Neural progenitor cell (in vitro differentiated cells): ENCODE measurements around the gene BEND6. TPM values are rescaled to one million over a fixed set of nuclear protein-coding genes. Genes with fewer than 3 reads are reported as not detected.

ENCODE experiments used
- DNase-seq: peaks from one replicate; pipeline ENCODE4 v3.0.0-alpha.2; 2016; ENCODE audit warnings: low spot score
- H2AFZ ChIP-seq: fragments of 200-600 bp; sonication (generic); replicated peaks from 2 replicates; pipeline ENCODE4 v1.6.1; 2016; ENCODE audit warnings: antibody characterized with exemption
- H3F3A ChIP-seq: fragments of 200-600 bp; sonication (generic); 2 replicates; pipeline ENCODE4 v1.6.1; 2016; ENCODE audit warnings: antibody characterized with exemption, low read depth
- H3K27ac ChIP-seq: fragments of 200-600 bp; sonication (generic); 2 replicates; pipeline ENCODE4 v1.5.1; 2016; ENCODE audit warnings: mild to moderate bottlenecking
- H3K27me3 ChIP-seq: fragments of 200-600 bp; sonication (generic); 2 replicates; pipeline ENCODE4 v1.6.1; 2016; ENCODE audit warnings: mild to moderate bottlenecking, moderate library complexity
- H3K36me3 ChIP-seq: fragments of 200-600 bp; sonication (generic); 2 replicates; pipeline ENCODE4 v1.5.1; 2016
- H3K4me1 ChIP-seq: fragments of 200-600 bp; sonication (generic); 2 replicates; pipeline ENCODE4 v1.6.1; 2016; ENCODE audit warnings: mixed run types
- H3K4me2 ChIP-seq: fragments of 200-600 bp; sonication (generic); 2 replicates; pipeline ENCODE4 v1.6.1; 2016
- H3K4me3 ChIP-seq: fragments of 200-600 bp; sonication (generic); 2 replicates; pipeline ENCODE4 v1.5.1; 2016
- H3K79me2 ChIP-seq: fragments of 200-600 bp; sonication (generic); 2 replicates; pipeline ENCODE4 v1.6.1; 2016; ENCODE audit warnings: low read depth
- H3K9ac ChIP-seq: fragments of 200-600 bp; sonication (generic); 2 replicates; pipeline ENCODE4 v1.6.1; 2016
- H3K9me3 ChIP-seq: fragments of 200-600 bp; sonication (generic); 2 replicates; pipeline ENCODE4 v1.5.1; 2016; ENCODE audit warnings: low read depth
- H4K20me1 ChIP-seq: fragments of 200-600 bp; sonication (generic); 2 replicates; pipeline ENCODE4 v1.6.1; 2016; ENCODE audit warnings: low read depth
- H3K27ac Mint-ChIP-seq: 3 replicates; pipeline ENCODE4 v1.8.0; 2021; ENCODE audit warnings: mixed read lengths
- H3K27me3 Mint-ChIP-seq: 2 replicates; pipeline ENCODE4 v1.8.0; 2022; ENCODE audit warnings: low read depth, mild to moderate bottlenecking, inconsistent platforms, moderate library complexity, mixed read lengths; ENCODE audit not compliant: insufficient read depth
- H3K36me3 Mint-ChIP-seq: 3 replicates; pipeline ENCODE4 v1.8.0; 2021; ENCODE audit warnings: mixed read lengths
- H3K4me1 Mint-ChIP-seq: 3 replicates; pipeline ENCODE4 v1.8.0; 2021; ENCODE audit warnings: mixed read lengths
- H3K4me3 Mint-ChIP-seq: 3 replicates; pipeline ENCODE4 v1.8.0; 2021; ENCODE audit warnings: mild to moderate bottlenecking, moderate library complexity, mixed read lengths
- H3K9me3 Mint-ChIP-seq: 3 replicates; pipeline ENCODE4 v1.8.0; 2020; ENCODE audit warnings: mixed read lengths
- CTCF ChIP-seq: fragments of 200-600 bp; sonication (generic); IDR thresholded peaks from 2 replicates; pipeline ENCODE4 v1.5.1; 2017; ENCODE audit warnings: antibody characterized with exemption, mild to moderate bottlenecking
- EZH2 ChIP-seq: fragments of 200-600 bp; sonication (generic); IDR thresholded peaks from 2 replicates; pipeline ENCODE4 v1.6.1; 2017; ENCODE audit warnings: antibody characterized with exemption, mild to moderate bottlenecking, moderate library complexity
- EZH2phosphoT487 ChIP-seq: fragments of 200-600 bp; sonication (generic); IDR thresholded peaks from 2 replicates; pipeline ENCODE4 v1.6.1; 2017; ENCODE audit warnings: antibody characterized with exemption
- total RNA-seq: library from RNA; depleted of rRNA; stranded (reverse); fragments of >200 nt; gene quantifications from 2 replicates; pipeline ENCODE4 v1.2.3, GENCODE V29; 2015; ENCODE audit warnings: low replicate concordance

Gene BEND6
- total RNA-seq, 1 donor from 2014 or later: 2.4 TPM

- Histone ChIP-seq H3K9ac (no peak overlapping the region), H3F3A (no peaks in the 10 kb centered on the region), H3K4me1 (no peaks in the 10 kb centered on the region), H3K27ac (no peak overlapping the region), H4K20me1 (no peaks in the 10 kb centered on the region), H3K27me3 (no peaks in the 10 kb centered on the region), H3K9me3 (no peaks in the 10 kb centered on the region), H3K36me3 (no peaks in the 10 kb centered on the region), H3K4me3 (no peak overlapping the region), H3K4me2 (no peak overlapping the region), H2AFZ (no peak overlapping the region), H3K79me2 (no peaks in the 10 kb centered on the region)
- Mint-ChIP-seq H3K9me3 (no peaks in the 10 kb centered on the region), H3K27ac (no peak overlapping the region), H3K4me1 (no peaks in the 10 kb centered on the region), H3K36me3 (no peaks in the 10 kb centered on the region), H3K4me3 (no peak overlapping the region), H3K27me3 (no peaks in the 10 kb centered on the region)
- DNase-seq: no peak
- no peak for TF ChIP-seq CTCF
- TF ChIP-seq EZH2phosphoT487: no peak
These were observed 30.0 kb downstream of the BEND6 start for GRCh38 chr6:56984884-56985283.

- H3K9me3 ChIP-seq: no peaks in the 10 kb centered on the region
- no peaks in the 10 kb centered on the region for H3K79me2 ChIP-seq
- no peak overlapping the region for H3K27ac ChIP-seq
- H3K27ac Mint-ChIP-seq: no peak overlapping the region
- DNase-seq: no peak
- no peaks in the 10 kb centered on the region for H3K4me1 ChIP-seq
- no peaks in the 10 kb centered on the region for H3F3A ChIP-seq
- H3K9ac ChIP-seq: no peak overlapping the region
- H3K36me3 ChIP-seq: no peaks in the 10 kb centered on the region
- H3K4me1 Mint-ChIP-seq: no peaks in the 10 kb centered on the region
- TF ChIP-seq CTCF: no peak
- no peak for TF ChIP-seq EZH2
- TF ChIP-seq EZH2phosphoT487: no peak
- no peak overlapping the region for H3K4me2 ChIP-seq
- no peaks in the 10 kb centered on the region for H3K36me3 Mint-ChIP-seq
- H3K4me3 ChIP-seq: no peak overlapping the region
- no peak overlapping the region for H3K4me3 Mint-ChIP-seq
- no peak overlapping the region for H2AFZ ChIP-seq
- H3K9me3 Mint-ChIP-seq: no peaks in the 10 kb centered on the region
- no peaks in the 10 kb centered on the region for H4K20me1 ChIP-seq
- no peaks in the 10 kb centered on the region for H3K27me3 ChIP-seq
- no peaks in the 10 kb centered on the region for H3K27me3 Mint-ChIP-seq
These were observed 31.7 kb downstream of the BEND6 start for GRCh38 chr6:56986611-56987010.

GRCh38 chr6:56988145-56988544 lies 33.2 kb downstream of the BEND6 start:
- Mint-ChIP-seq H3K9me3 (no peaks in the 10 kb centered on the region), H3K36me3 (no peaks in the 10 kb centered on the region), H3K27ac (no peak overlapping the region), H3K4me3 (no peak overlapping the region), H3K4me1 (no peaks in the 10 kb centered on the region), H3K27me3 (no peaks in the 10 kb centered on the region)
- Histone ChIP-seq H3K4me2 (no peak overlapping the region), H3K9ac (no peak overlapping the region), H4K20me1 (no peaks in the 10 kb centered on the region), H3K36me3 (no peaks in the 10 kb centered on the region), H3K9me3 (no peaks in the 10 kb centered on the region), H3K79me2 (no peaks in the 10 kb centered on the region), H3K27me3 (no peaks in the 10 kb centered on the region), H3K27ac (no peak overlapping the region), H3F3A (no peaks in the 10 kb centered on the region), H2AFZ (no peak overlapping the region), H3K4me3 (no peak overlapping the region), H3K4me1 (no peaks in the 10 kb centered on the region)
- TF ChIP-seq EZH2phosphoT487 (no peak), EZH2 (no peak), CTCF (no peak)
- no peak for DNase-seq

GRCh38 chr6:56992036-56992435 lies 37.1 kb downstream of the BEND6 start:
- Mint-ChIP-seq H3K4me1 (no peaks in the 10 kb centered on the region), H3K9me3 (no peaks in the 10 kb centered on the region), H3K27ac (no peak overlapping the region), H3K4me3 (no peak overlapping the region), H3K27me3 (no peaks in the 10 kb centered on the region), H3K36me3 (no peaks in the 10 kb centered on the region)
- H3K79me2 ChIP-seq: no peaks in the 10 kb centered on the region
- no peaks in the 10 kb centered on the region for H3K36me3 ChIP-seq
- no peaks in the 10 kb centered on the region for H3K4me1 ChIP-seq
- H3F3A ChIP-seq: no peaks in the 10 kb centered on the region
- TF ChIP-seq EZH2 (no peak), CTCF (no peak), EZH2phosphoT487 (no peak)
- no peaks in the 10 kb centered on the region for H3K9me3 ChIP-seq
- no peaks in the 10 kb centered on the region for H4K20me1 ChIP-seq
- DNase-seq: no peak
- no peaks in the 10 kb centered on the region for H3K27me3 ChIP-seq
- no peak overlapping the region for H3K9ac ChIP-seq
- H3K4me3 ChIP-seq: no peak overlapping the region
- peak overlapping the region; percentile 81 for H2AFZ ChIP-seq
- H3K27ac ChIP-seq: no peak overlapping the region
- H3K4me2 ChIP-seq: no peak overlapping the region
